ENCODE measurements around the gene RBM45. TPM values are rescaled to one million over a fixed set of nuclear protein-coding genes. Genes with fewer than 3 reads are reported as not detected.

Gene RBM45
- total RNA-seq, 1 experiment from 2014 or later: 7.4 TPM

- TF ChIP-seq YY1 (IDR thresholded peaks at IDR 0.05; ENCODE audit: extremely low read depth, insufficient replicate concordance, low read depth, low read length): no peak
Measured at GRCh38 chr2:178157574-178157973, 45.3 kb downstream of the RBM45 start (continued).

- ChIA-PET CTCF (no interaction called here), RAD21 (ENCODE audit: low non-redundant PET in 1 of 2, low total read pairs in 2 of 2, uncharacterized antibody in 2 of 2, unreplicated experiment in 2 of 2) (no interaction called here), POLR2A (no interaction called here)
- no peaks in the 10 kb centered on the region for H3K4me1 ChIP-seq (ENCODE audit: control insufficient read depth in 1 of 2, insufficient read depth in 2 of 2, low read length in 2 of 2)
- no peaks in the 10 kb centered on the region for H3K36me3 ChIP-seq (ENCODE audit: control insufficient read depth in 1 of 2, insufficient read depth in 2 of 2, low read length in 2 of 2)
- H3K9ac ChIP-seq (ENCODE audit: low read length): no peak overlapping the region
- no TSS peak for BruUV-seq (replicated peaks)
- no peak overlapping the region for H3K4me2 ChIP-seq (ENCODE audit: low read length)
- no peak for ATAC-seq
- no peak for DNase-seq (ENCODE audit: low read depth, low spot score)
- no peak overlapping the region for H3K27ac ChIP-seq (ENCODE audit: low read depth, low read length)
- intact Hi-C loops (cut with micrococcal nuclease): no loop called here
- no peaks in the 10 kb centered on the region for H3K79me2 ChIP-seq (ENCODE audit: insufficient read depth, low read length)
- H2AFZ ChIP-seq (ENCODE audit: low read depth, low read length, poor library complexity, severe bottlenecking): no peak overlapping the region
- H4K20me1 ChIP-seq (ENCODE audit: insufficient read depth): no peaks in the 10 kb centered on the region
- no peak overlapping the region for H3K4me3 ChIP-seq (replicated peaks in 1 of 2; ENCODE audit: low read depth in 1 of 2, low read length in 2 of 2)
- no peaks in the 10 kb centered on the region for H3K27me3 ChIP-seq (ENCODE audit: insufficient read depth, low read length)
- no peaks in the 10 kb centered on the region for H3K9me2 ChIP-seq (ENCODE audit: insufficient read depth)
- H3K9me3 ChIP-seq (ENCODE audit: control insufficient read depth in 1 of 2, insufficient read depth in 1 of 2, low read depth in 1 of 2, low read length in 2 of 2): no peaks in the 10 kb centered on the region
- no peak for TF ChIP-seq YY1 (IDR thresholded peaks at IDR 0.05; ENCODE audit: extremely low read depth, insufficient replicate concordance, low read depth, low read length)
- no peak for TF ChIP-seq ZNF274 (IDR thresholded peaks at IDR 0.05; ENCODE audit: low read depth, low read length)
- TF ChIP-seq SP1 (IDR thresholded peaks at IDR 0.05; ENCODE audit: low read depth): no peak
- TF ChIP-seq RAD21 (IDR thresholded peaks at IDR 0.05; ENCODE audit: low read depth): no peak
- TF ChIP-seq MAX (IDR thresholded peaks at IDR 0.05): no peak
- TF ChIP-seq SIN3A (IDR thresholded peaks at IDR 0.05; ENCODE audit: low read depth): no peak
- no peak for TF ChIP-seq REST (IDR thresholded peaks at IDR 0.05; ENCODE audit: low read depth)
- TF ChIP-seq JUND (IDR thresholded peaks at IDR 0.05): no peak
Measured at GRCh38 chr2:178159966-178160365, 47.7 kb downstream of the RBM45 start.

Data from HCT116 (cell line).